GM21447 (cell line): Measurements from ENCODE around the gene ABCA6.
"Not testable (repeated sequence)": the region's sequence is repeated elsewhere in the genome, so short reads cannot be mapped to it uniquely, and the experiment has no call there.

ENCODE experiments used
- ATAC-seq: cut with Tn5 transposase; IDR thresholded peaks from one replicate; pipeline ENCODE4 v1.9.1; 2021; ENCODE audit not compliant: unreplicated experiment

The ABCA6 gene, protein sequence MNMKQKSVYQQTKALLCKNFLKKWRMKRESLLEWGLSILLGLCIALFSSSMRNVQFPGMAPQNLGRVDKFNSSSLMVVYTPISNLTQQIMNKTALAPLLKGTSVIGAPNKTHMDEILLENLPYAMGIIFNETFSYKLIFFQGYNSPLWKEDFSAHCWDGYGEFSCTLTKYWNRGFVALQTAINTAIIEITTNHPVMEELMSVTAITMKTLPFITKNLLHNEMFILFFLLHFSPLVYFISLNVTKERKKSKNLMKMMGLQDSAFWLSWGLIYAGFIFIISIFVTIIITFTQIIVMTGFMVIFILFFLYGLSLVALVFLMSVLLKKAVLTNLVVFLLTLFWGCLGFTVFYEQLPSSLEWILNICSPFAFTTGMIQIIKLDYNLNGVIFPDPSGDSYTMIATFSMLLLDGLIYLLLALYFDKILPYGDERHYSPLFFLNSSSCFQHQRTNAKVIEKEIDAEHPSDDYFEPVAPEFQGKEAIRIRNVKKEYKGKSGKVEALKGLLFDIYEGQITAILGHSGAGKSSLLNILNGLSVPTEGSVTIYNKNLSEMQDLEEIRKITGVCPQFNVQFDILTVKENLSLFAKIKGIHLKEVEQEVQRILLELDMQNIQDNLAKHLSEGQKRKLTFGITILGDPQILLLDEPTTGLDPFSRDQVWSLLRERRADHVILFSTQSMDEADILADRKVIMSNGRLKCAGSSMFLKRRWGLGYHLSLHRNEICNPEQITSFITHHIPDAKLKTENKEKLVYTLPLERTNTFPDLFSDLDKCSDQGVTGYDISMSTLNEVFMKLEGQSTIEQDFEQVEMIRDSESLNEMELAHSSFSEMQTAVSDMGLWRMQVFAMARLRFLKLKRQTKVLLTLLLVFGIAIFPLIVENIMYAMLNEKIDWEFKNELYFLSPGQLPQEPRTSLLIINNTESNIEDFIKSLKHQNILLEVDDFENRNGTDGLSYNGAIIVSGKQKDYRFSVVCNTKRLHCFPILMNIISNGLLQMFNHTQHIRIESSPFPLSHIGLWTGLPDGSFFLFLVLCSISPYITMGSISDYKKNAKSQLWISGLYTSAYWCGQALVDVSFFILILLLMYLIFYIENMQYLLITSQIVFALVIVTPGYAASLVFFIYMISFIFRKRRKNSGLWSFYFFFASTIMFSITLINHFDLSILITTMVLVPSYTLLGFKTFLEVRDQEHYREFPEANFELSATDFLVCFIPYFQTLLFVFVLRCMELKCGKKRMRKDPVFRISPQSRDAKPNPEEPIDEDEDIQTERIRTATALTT (N-terminal part only)

GRCh38 chr17:69141431-69142174 is at the start of gene ABCA6:
TSS of gene ABCA6 (minus strand) at chr17:69141895. CDS start at chr17:69140703, 1,192 bp downstream.
- ATAC-seq: no peak

DNA sequence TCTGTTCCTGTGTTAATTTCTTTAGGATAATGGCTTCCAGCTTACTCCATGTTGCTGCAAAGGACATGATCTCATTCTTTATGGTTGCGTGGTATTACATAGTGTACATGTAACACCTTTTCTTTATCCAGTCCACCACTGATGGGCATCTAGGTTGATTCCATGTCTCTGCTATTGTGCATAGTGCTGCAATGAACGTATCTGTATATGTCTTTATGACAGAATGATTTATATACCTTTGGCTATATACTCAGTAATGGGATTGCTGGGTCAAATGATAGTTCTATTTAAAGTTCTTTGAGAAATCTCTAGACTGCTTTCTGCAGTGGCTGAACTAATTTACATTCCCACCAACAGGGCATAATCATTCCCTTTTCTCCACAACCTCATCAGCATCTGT is 47.1 kb upstream of the ABCA6 start:
- no peak for ATAC-seq

DNA sequence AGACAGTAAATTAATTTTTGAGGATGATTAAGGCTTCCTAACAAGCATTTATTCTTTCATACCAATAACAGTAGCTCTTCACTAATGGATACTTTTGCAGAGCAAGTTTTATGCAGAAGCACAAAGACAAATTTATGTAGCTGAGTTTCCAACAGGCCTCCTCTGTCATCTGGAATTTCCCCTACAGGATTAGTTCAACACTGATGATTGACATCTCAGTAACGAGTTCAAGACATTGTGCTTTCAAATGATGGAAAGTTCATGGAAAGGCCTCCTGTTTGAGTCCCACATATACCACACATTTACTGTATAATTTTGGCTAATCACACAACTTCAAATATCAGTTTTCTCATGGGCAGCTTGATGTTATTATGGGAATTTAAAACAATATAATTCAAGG is 46.4 kb upstream of the ABCA6 start:
- ATAC-seq: no peak

GRCh38 chr17:69187294-69187693 is 45.6 kb upstream of the ABCA6 start:
- ATAC-seq: no peak

- no peak for ATAC-seq
Measured at GRCh38 chr17:69179227-69179952, 37.7 kb upstream of the ABCA6 start.

DNA sequence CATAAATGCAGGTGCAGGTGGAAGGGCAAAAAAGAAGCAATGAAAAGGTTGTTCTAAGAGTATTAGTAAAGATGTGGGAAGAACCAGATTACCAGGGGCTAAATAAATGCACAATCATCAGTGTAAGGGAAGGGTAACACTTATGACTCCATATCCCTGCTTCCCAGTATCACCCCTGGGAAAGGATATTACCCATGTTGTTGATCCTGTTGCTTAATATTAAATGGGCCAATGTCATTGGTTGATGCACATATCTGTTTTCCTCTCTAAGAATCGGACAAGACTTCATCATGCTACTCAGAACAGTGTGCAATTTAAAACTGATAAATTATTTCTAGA is 34.7 kb upstream of the ABCA6 start:
- no peak for ATAC-seq

GRCh38 chr17:69175625-69176456 is 34.1 kb upstream of the ABCA6 start:
- ATAC-seq: no peak

DNA sequence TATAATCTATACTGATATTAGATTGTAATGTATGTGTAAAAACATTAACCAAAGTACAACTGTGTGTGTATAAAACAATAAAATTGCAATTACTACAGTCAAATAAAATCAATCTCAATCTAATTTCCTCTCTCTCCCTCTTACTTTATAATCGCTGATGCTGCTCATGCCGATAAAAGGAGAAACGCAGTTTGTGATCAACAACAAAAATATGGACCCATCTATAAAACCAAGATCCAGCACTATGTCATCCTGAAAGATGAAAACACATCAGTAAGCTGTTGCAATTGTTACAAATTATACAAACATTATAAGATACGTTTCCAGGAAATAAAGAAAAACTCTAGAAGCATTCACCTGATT is 33.5 kb upstream of the ABCA6 start:
- no peak for ATAC-seq

GRCh38 chr17:69173118-69173517 is 31.4 kb upstream of the ABCA6 start:
- no peak for ATAC-seq

DNA sequence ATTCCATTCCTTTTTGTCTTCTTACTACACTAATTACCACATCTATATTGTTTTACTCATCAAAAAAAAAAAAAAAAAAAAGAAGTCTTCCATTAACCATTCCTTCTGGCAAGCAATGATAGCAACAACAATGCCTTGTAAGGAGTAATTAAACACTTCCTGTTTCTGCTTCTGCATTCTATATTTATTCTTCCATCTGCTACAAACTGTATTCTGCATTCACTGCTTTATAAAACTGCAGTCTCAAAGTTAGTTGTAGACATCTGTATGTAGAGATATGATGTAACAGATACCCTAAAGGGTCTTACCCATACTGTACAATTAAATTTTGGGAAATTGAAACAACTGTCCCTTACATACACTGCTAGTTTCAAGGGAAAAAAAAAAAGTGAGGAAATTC is 28.7 kb upstream of the ABCA6 start:
- ATAC-seq: no peak

GRCh38 chr17:69168642-69169041 is 26.9 kb upstream of the ABCA6 start:
- not testable (repeated sequence) for ATAC-seq

- no peak for ATAC-seq
Measured at GRCh38 chr17:69166957-69167356, 25.3 kb upstream of the ABCA6 start.

DNA sequence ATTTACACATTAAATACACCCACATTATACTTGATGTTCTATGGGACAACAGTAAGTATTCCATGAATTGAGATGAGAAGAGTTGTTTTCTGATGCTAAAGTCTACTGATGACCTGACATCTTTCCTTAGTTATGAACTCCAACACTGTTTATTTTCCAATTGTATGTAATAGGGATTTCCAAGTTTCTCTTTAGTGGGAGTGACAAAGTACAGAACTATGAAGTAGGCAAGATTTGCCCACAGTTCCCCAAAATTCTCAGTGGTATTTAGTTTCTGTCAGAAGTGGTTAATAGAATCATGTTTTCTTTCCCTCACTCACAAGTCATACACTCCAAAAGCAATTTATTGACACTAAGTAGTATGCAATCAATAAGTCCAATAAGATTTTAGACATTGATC is 22.5 kb upstream of the ABCA6 start:
- no peak for ATAC-seq

DNA sequence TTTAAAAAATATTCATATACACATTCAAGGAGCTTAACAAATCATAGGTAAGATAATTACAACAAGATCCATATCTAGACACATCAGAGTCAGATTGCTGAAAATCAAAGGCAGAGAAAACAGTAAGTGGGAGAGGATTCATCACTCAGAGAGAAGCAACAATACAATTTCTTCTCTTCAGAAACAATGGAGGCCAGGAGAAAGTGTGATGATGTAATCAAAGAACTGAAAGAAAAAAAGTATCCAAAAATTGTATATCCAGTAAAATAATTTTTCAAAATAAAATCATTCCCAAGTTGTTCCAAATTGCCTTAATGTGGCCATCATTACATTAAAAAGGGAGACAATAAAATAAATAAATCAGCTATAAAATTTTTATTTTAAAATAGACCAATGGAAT is 17.7 kb upstream of the ABCA6 start:
- no peak for ATAC-seq

DNA sequence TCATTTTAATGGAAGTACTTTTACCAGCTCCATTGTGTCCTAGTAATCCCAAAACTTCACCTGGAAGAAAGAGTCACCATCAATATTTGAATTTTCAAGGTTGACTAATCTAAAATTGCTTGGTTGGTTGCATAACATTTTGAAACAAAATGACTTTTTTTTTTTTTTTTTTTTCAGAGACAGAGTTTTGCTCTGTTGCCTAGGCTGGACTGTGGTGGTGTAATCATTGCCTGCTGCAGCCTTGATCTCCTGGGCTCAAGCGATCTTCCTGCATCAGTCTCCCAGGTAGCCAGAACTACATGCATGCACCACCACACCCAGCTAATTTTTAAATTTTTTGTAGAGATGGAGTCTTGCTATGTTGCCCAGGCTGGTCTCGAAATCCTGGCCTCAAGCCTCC is 12.6 kb upstream of the ABCA6 start:
- ATAC-seq: no peak

DNA sequence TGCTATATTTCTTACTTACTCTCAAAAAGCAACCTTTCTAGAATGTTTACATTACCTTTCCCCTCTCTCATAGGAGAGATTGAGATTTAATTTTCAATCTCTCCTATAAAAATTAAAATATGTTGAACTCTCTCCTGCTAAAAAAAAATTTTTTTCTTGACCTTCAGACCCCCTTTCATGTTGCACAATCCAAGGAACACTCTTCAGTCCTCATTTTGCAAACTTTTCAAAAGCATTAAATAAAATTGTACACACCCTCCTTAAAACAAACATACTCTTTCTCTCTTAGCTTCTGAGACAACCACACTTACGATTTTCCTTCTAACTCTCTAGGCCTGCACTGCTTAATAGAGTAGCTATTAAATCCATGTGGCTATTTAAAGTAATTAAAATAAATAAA is 8.6 kb upstream of the ABCA6 start:
- no peak for ATAC-seq

DNA sequence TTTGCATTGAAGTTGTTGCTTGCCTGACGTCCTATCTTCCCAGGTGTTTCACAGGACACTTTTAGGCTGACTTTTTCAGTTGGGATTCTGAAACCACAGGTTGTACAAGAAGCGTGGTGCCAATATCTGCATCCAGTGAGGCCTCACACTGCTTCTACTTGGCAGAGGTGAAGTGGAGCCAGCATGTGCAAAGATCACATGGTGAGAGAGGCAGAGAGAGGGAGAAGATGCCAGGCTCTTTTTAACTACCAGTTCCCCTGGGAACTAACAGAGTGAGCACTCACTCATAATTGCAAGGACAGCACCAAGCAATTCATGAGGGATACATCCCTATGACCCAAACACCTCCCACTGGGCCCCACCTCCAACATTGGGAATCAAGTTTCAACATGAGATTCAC is 5.8 kb upstream of the ABCA6 start:
- ATAC-seq: no peak

DNA sequence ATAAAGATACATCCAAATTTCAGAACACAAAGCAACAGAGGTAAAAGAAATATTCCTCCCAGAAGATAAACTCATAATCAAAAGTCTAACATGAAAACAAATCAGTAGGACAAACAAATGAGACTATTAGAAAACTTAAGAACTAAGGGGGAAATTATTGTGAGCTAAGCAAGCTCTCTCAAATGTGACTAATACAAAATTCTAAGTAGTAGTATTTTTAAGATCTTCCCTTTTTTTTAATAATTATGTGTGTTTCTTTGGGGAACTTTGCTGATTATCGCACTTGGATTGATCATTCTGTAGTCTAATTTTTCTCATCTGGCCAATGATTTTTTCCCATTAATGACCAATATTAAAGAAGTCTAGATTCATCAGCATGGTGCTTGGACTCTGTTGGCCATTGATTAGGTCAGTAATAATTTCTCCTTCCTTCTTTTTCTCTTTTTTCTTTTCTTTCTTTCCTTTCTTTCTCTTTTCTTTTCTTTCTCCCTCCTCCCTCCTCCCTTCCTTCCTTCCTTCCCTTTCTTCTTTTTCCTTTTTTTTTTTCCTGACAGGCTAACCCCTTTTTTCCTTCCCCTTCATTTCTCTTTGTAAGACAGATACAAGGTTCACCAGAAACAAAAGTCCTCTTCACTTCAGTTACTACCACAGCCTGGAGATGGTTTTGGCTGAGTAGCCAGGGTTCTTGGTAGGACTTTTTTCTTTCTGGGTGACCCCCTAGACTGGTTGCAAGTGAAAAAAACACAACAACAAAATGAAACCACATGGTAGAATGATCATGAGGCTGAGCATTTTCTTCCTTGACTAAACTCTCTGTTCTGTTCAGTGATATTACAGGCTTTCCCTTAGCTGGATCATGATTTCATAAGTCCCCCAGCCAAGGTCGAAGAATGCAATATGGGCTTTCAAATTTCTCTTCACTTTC is 2.9 kb upstream of the ABCA6 start:
- ATAC-seq: no peak
